Suprapubic skin (tissue), 4 donors: ENCODE results near the gene CTSH. TPM values are rescaled to one million over a fixed set of nuclear protein-coding genes. Genes with fewer than 3 reads are reported as not detected.

ENCODE experiments used
- DNase-seq, 2 donors: peaks; one replicate each; pipeline ENCODE4 v3.0.0-alpha.2; 2019; ENCODE audit warnings: low spot score in 2 of 2
- H3K27ac ChIP-seq: fragments of 200-600 bp; sonication (generic); one replicate; pipeline ENCODE4 v1.5.1; 2019
- H3K27me3 ChIP-seq: fragments of 200-600 bp; sonication (generic); one replicate; pipeline ENCODE4 v1.5.1; 2019
- H3K36me3 ChIP-seq: fragments of 200-600 bp; sonication (generic); one replicate; pipeline ENCODE4 v1.5.1; 2019
- H3K4me1 ChIP-seq: fragments of 200-600 bp; sonication (generic); one replicate; pipeline ENCODE4 v1.5.1; 2019
- H3K4me3 ChIP-seq: fragments of 200-600 bp; sonication (generic); one replicate; pipeline ENCODE4 v1.5.1; 2019; ENCODE audit warnings: mild to moderate bottlenecking
- H3K9me3 ChIP-seq: fragments of 200-600 bp; sonication (generic); one replicate; pipeline ENCODE4 v1.5.1; 2019
- EP300 ChIP-seq: sonication (generic); formaldehyde crosslinking; IDR thresholded peaks from one replicate; pipeline ENCODE4 v1.6.1; 2017; ENCODE audit warnings: antibody characterized with exemption
- POLR2A ChIP-seq, 2 donors: fragments of 450-650 bp; IDR thresholded peaks; one replicate each; pipeline ENCODE4 v1.6.1; 2017; ENCODE audit warnings: antibody characterized with exemption in 2 of 2, mild to moderate bottlenecking in 2 of 2, moderate library complexity in 2 of 2
- POLR2AphosphoS5 ChIP-seq, 3 donors: sonication (generic); formaldehyde crosslinking; IDR thresholded peaks; one replicate each; pipeline ENCODE4 v1.6.1; 2017; ENCODE audit warnings: antibody characterized with exemption in 3 of 3
- WGBS: methylation state at CpG from one replicate; pipeline ENCODE4 v1.1.5; 2018; 5-methylcytosine and 5-hydroxymethylcytosine counted together
- total RNA-seq, 4 donors: library from RNA; depleted of rRNA; stranded (reverse); fragments of >200 nt; gene quantifications; one replicate each; pipeline ENCODE4 v1.1.0, GENCODE V29; 2016
- TF ChIP-seq, protein P1 (sequence below), 2 donors: fragments of 200-600 bp in 1 of 2; fragments of 450-650 bp in 1 of 2; sonication (generic) in 1 of 2; IDR thresholded peaks; one replicate each; pipeline ENCODE4 v1.5.1; 2016 to 2019; ENCODE audit warnings: antibody characterized with exemption in 2 of 2, mild to moderate bottlenecking in 1 of 2, moderate library complexity in 1 of 2

The CTSH gene
- total RNA-seq, 4 donors from 2014 or later: 98.4 to 308 (median 219) TPM

DNA sequence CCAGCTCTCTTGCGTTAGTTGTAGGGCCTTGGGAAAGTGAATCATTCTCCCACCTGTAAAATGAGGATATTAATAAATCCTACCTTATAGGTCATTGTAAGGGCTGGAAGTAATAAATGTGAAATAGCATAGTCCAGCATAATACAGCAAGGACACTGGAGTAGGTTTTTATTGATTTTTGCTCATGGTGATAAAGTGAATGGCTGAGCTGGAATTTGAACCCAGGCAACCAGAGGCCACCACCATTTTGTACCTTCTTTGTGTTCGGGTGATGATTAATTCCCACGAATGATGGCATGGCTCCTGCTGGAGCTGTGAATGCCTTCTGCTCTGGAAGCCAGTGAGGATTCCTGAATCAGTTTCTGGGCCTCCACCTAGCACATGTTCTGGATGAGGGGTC is 31.8 kb downstream of the CTSH start:
- Histone ChIP-seq H3K27ac (no peak overlapping the region), H3K36me3 (peaks cover 49% of the 10 kb centered on the region), H3K27me3 (no peaks in the 10 kb centered on the region), H3K4me3 (no peak overlapping the region), H3K4me1 (peaks cover 48% of the 10 kb centered on the region), H3K9me3 (no peaks in the 10 kb centered on the region)
- no peak for DNase-seq
- TF ChIP-seq EP300: no peak
- TF ChIP-seq POLR2A (IDR thresholded peaks at IDR 0.05): no peak
- TF ChIP-seq, protein P1, sequence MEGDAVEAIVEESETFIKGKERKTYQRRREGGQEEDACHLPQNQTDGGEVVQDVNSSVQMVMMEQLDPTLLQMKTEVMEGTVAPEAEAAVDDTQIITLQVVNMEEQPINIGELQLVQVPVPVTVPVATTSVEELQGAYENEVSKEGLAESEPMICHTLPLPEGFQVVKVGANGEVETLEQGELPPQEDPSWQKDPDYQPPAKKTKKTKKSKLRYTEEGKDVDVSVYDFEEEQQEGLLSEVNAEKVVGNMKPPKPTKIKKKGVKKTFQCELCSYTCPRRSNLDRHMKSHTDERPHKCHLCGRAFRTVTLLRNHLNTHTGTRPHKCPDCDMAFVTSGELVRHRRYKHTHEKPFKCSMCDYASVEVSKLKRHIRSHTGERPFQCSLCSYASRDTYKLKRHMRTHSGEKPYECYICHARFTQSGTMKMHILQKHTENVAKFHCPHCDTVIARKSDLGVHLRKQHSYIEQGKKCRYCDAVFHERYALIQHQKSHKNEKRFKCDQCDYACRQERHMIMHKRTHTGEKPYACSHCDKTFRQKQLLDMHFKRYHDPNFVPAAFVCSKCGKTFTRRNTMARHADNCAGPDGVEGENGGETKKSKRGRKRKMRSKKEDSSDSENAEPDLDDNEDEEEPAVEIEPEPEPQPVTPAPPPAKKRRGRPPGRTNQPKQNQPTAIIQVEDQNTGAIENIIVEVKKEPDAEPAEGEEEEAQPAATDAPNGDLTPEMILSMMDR (IDR thresholded peaks at IDR 0.05): no peak
- no peak for TF ChIP-seq POLR2AphosphoS5 (IDR thresholded peaks at IDR 0.05)
- WGBS: 100% methylated on average over 1 of the region's 3 CpGs

DNA sequence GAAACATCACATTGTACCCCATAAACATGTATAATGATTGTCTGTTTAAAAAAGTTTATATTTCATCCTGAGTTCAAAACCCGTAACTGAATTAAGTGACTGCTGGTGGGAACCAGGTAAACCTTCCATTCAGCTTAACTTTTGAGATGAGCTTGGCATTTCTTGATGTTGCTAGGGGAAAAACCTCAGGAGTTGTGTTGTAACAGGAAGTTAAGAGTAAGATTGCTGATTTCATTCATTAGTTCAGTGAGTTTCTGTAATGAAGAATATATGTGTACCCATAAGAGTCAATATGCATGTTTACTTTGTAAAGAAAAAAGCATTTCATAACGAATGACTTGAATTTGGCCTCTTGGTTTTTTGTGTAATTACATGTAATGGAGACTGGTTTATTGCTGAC is 32.5 kb downstream of the CTSH start:
- H3K36me3 ChIP-seq: peaks cover 52% of the 10 kb centered on the region
- DNase-seq: no peak
- WGBS: 92% methylated on average over 2 of the region's 2 CpGs
- H3K27me3 ChIP-seq: no peaks in the 10 kb centered on the region
- H3K9me3 ChIP-seq: no peaks in the 10 kb centered on the region
- no peak overlapping the region for H3K4me3 ChIP-seq
- TF ChIP-seq, protein P1 (IDR thresholded peaks at IDR 0.05): no peak
- peaks cover 42% of the 10 kb centered on the region for H3K4me1 ChIP-seq
- H3K27ac ChIP-seq: no peak overlapping the region

DNA sequence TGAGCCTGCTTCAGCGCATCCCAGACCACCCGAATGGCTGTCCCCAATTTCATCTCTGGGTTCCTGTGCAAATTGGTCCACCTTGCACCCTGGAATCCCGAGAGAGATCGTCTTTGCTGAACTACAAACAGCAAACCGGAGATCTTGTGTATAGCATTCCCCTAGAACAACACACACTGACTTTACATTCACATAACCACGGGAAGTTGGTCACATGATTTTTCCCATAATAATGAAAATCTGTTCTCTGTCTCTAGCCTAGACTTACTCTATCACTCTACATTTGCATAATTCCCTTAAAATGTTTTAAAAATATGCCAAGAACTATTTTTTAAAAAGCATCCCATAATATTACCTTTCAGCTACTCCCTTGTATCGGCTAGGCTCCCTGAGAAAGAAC is 34.6 kb downstream of the CTSH start:
- TF ChIP-seq, protein P1 (IDR thresholded peaks at IDR 0.05): no peak
- TF ChIP-seq POLR2A (IDR thresholded peaks at IDR 0.05): no peak
- TF ChIP-seq EP300: no peak
- TF ChIP-seq POLR2AphosphoS5 (IDR thresholded peaks at IDR 0.05): no peak
- no peaks in the 10 kb centered on the region for H3K9me3 ChIP-seq
- no peaks in the 10 kb centered on the region for H3K27me3 ChIP-seq
- H3K4me1 ChIP-seq: peaks cover 31% of the 10 kb centered on the region
- DNase-seq: no peak
- H3K4me3 ChIP-seq: no peak overlapping the region
- H3K36me3 ChIP-seq: peaks cover 72% of the 10 kb centered on the region
- WGBS: 85% methylated on average over 7 of the region's 7 CpGs
- no peak overlapping the region for H3K27ac ChIP-seq

- H3K4me3 ChIP-seq: no peak overlapping the region
- H3K27ac ChIP-seq: no peak overlapping the region
- no peaks in the 10 kb centered on the region for H3K9me3 ChIP-seq
- DNase-seq: no peak
- 42% methylated on average over 5 of the region's 5 CpGs for WGBS
- H3K27me3 ChIP-seq: no peaks in the 10 kb centered on the region
- H3K36me3 ChIP-seq: peaks cover 76% of the 10 kb centered on the region
- peaks cover 26% of the 10 kb centered on the region for H3K4me1 ChIP-seq
- TF ChIP-seq POLR2A (IDR thresholded peaks at IDR 0.05) (no peak), POLR2AphosphoS5 (IDR thresholded peaks at IDR 0.05) (no peak), EP300 (no peak)
- TF ChIP-seq, protein P1 (IDR thresholded peaks at IDR 0.05): peak; percentile 29 to 50
Measured at GRCh38 chr15:78909791-78910228, 35.0 kb downstream of the CTSH start.

DNA sequence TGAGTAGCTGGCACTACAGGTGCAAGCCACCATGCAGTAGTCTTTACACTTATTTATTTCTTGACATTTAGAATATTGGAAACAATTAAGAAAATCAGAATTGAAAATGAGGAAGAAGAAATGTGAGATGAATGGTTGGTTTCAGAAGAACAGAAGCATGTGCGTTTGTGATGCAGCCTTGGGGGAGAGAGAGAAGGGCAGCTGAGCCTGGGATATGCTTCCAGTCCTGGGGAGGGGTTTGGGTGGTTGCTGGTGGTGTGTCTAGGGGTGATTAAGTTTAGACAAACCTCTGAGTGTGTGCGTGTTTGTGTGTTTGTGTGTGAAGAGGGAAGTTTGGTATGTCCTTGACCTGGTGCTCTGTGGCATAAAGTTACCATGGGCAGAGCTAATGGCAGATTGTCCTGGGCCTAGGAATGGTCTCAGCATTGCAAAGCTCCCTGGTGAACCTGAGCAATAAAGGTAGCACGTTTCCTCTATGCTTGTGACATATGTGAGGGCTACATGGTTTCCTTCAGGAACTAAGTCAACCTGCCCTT is 35.6 kb downstream of the CTSH start:
- no peak for TF ChIP-seq POLR2A (IDR thresholded peaks at IDR 0.05)
- TF ChIP-seq EP300: no peak
- TF ChIP-seq, protein P1 (IDR thresholded peaks at IDR 0.05): no peak
- TF ChIP-seq POLR2AphosphoS5 (IDR thresholded peaks at IDR 0.05): no peak
- no peak for DNase-seq
- no peak overlapping the region for H3K4me3 ChIP-seq
- peaks cover 81% of the 10 kb centered on the region for H3K36me3 ChIP-seq
- H3K27ac ChIP-seq: no peak overlapping the region
- WGBS: 67% methylated on average over 3 of the region's 3 CpGs
- no peaks in the 10 kb centered on the region for H3K27me3 ChIP-seq
- no peaks in the 10 kb centered on the region for H3K9me3 ChIP-seq
- peaks cover 20% of the 10 kb centered on the region for H3K4me1 ChIP-seq
